Hepatocyte (in vitro differentiated cells): Measurements from ENCODE around the gene ABR. TPM values are rescaled to one million over a fixed set of nuclear protein-coding genes. Genes with fewer than 3 reads are reported as not detected.
A peak's percentile ranks its signal among the peaks of the same experiment; 100 is the strongest.
"Not testable (repeated sequence)": the region's sequence is repeated elsewhere in the genome, so short reads cannot be mapped to it uniquely, and the experiment has no call there.

Source experiments
- DNase-seq: peaks from one replicate; pipeline ENCODE4 v3.0.0-alpha.2; 2016; ENCODE audit warnings: low spot score
- H2AFZ ChIP-seq: fragments of 200-600 bp; sonication (generic); 2 replicates; pipeline ENCODE4 v1.6.0; 2016; ENCODE audit warnings: antibody characterized with exemption, mild to moderate bottlenecking
- H3K27ac ChIP-seq: fragments of 200-600 bp; sonication (generic); 2 replicates; pipeline ENCODE4 v1.5.1; 2016; ENCODE audit warnings: mild to moderate bottlenecking
- H3K27me3 ChIP-seq: fragments of 200-600 bp; sonication (generic); 2 replicates; pipeline ENCODE4 v1.6.1; 2016
- H3K36me3 ChIP-seq: fragments of 200-600 bp; sonication (generic); replicated peaks from 2 replicates; pipeline ENCODE4 v1.5.1; 2016; ENCODE audit warnings: low read depth; ENCODE audit not compliant: insufficient read depth
- H3K4me1 ChIP-seq: fragments of 200-600 bp; sonication (generic); 2 replicates; pipeline ENCODE4 v1.5.1; 2016; ENCODE audit warnings: mild to moderate bottlenecking, moderate library complexity; ENCODE audit not compliant: insufficient read depth
- H3K4me2 ChIP-seq: fragments of 200-600 bp; sonication (generic); 2 replicates; pipeline ENCODE4 v1.6.0; 2016
- H3K4me3 ChIP-seq: fragments of 200-600 bp; sonication (generic); 2 replicates; pipeline ENCODE4 v1.5.1; 2016; ENCODE audit warnings: mild to moderate bottlenecking
- H3K79me2 ChIP-seq: fragments of 200-600 bp; sonication (generic); 2 replicates; pipeline ENCODE4 v1.6.0; 2017; ENCODE audit warnings: mild to moderate bottlenecking
- H3K9me2 ChIP-seq: fragments of 200-600 bp; sonication (generic); replicated peaks from 2 replicates; pipeline ENCODE4 v1.6.0; 2017; ENCODE audit warnings: mild to moderate bottlenecking; ENCODE audit not compliant: insufficient read depth
- H3K9me3 ChIP-seq: fragments of 200-600 bp; sonication (generic); 2 replicates; pipeline ENCODE4 v1.5.1; 2016; ENCODE audit warnings: low read depth, mild to moderate bottlenecking
- H4K20me1 ChIP-seq: fragments of 200-600 bp; sonication (generic); 2 replicates; pipeline ENCODE4 v1.6.0; 2016; ENCODE audit warnings: mild to moderate bottlenecking; ENCODE audit not compliant: insufficient read depth, poor library complexity, severe bottlenecking
- CTCF ChIP-seq: fragments of 200-600 bp; sonication (generic); IDR thresholded peaks from 2 replicates; pipeline ENCODE4 v1.5.1; 2016; ENCODE audit warnings: antibody characterized with exemption, mild to moderate bottlenecking; ENCODE audit not compliant: poor library complexity
- EZH2 ChIP-seq: fragments of 200-600 bp; sonication (generic); IDR thresholded peaks from 2 replicates; pipeline ENCODE4 v1.6.1; 2016; ENCODE audit warnings: antibody characterized with exemption, mild to moderate bottlenecking, borderline replicate concordance
- EZH2phosphoT487 ChIP-seq: fragments of 200-600 bp; sonication (generic); IDR thresholded peaks from one replicate; pipeline ENCODE4 v1.6.1; 2018; ENCODE audit warnings: antibody characterized with exemption, mild to moderate bottlenecking, low read depth, moderate library complexity; ENCODE audit not compliant: unreplicated experiment, severe bottlenecking
- WGBS: methylation state at CpG from one replicate; pipeline ENCODE4 v1.1.6; 2016; ENCODE audit warnings: low lambda C conversion rate; ENCODE audit errors: missing lambda C conversion rate; 5-methylcytosine and 5-hydroxymethylcytosine counted together
- polyA plus RNA-seq: library from polyadenylated mRNA; unstranded; fragments of >200 nt; fragmentation: Nextera tagmentation; extraction: Ambion mirVana; gene quantifications from 2 replicates; pipeline ENCODE4 v1.2.1, GENCODE V29; 2016
- total RNA-seq: library from RNA; depleted of rRNA; stranded (reverse); fragments of >200 nt; gene quantifications from 2 replicates; pipeline ENCODE4 v1.2.3, GENCODE V29; 2014

Gene ABR
- total and polyA plus RNA-seq, 2 experiments from 2014 or later, result 26.8 to 51.5 TPM

- no peak overlapping the region for H3K27ac ChIP-seq
- WGBS, result 98% methylated on average over 12 of the region's 12 CpGs
Measured at GRCh38 chr17:1156864-1157263, 22.9 kb downstream of the ABR start.

GRCh38 chr17:1154704-1155103 is 25.1 kb downstream of the ABR start:
- no peak overlapping the region for H3K27ac ChIP-seq
- H3K9me3 ChIP-seq, result no peaks in the 10 kb centered on the region
- TF ChIP-seq EZH2phosphoT487 (no peak), EZH2 (no peak), CTCF (no peak)
- H3K79me2 ChIP-seq, result no peaks in the 10 kb centered on the region
- H3K4me1 ChIP-seq, result no peaks in the 10 kb centered on the region
- DNase-seq, result no peak
- no peaks in the 10 kb centered on the region for H3K9me2 ChIP-seq
- no peaks in the 10 kb centered on the region for H3K36me3 ChIP-seq
- no peaks in the 10 kb centered on the region for H4K20me1 ChIP-seq
- H2AFZ ChIP-seq, result no peak overlapping the region
- WGBS, result 86% methylated on average over 12 of the region's 14 CpGs
- H3K4me3 ChIP-seq, result no peak overlapping the region
- no peak overlapping the region for H3K4me2 ChIP-seq
- H3K27me3 ChIP-seq, result no peaks in the 10 kb centered on the region

More at GRCh38 chr17:1156864-1157263, 22.9 kb downstream of the ABR start:
- Histone ChIP-seq H3K79me2 (no peaks in the 10 kb centered on the region), H3K27me3 (no peaks in the 10 kb centered on the region), H3K36me3 (no peaks in the 10 kb centered on the region), H3K4me1 (no peaks in the 10 kb centered on the region), H3K4me2 (no peak overlapping the region), H3K4me3 (no peak overlapping the region), H4K20me1 (peaks cover 2% of the 10 kb centered on the region), H2AFZ (no peak overlapping the region), H3K9me3 (no peaks in the 10 kb centered on the region), H3K9me2 (no peaks in the 10 kb centered on the region)
- no peak for DNase-seq
- no peak for TF ChIP-seq EZH2
- no peak for TF ChIP-seq EZH2phosphoT487
- no peak for TF ChIP-seq CTCF

DNA sequence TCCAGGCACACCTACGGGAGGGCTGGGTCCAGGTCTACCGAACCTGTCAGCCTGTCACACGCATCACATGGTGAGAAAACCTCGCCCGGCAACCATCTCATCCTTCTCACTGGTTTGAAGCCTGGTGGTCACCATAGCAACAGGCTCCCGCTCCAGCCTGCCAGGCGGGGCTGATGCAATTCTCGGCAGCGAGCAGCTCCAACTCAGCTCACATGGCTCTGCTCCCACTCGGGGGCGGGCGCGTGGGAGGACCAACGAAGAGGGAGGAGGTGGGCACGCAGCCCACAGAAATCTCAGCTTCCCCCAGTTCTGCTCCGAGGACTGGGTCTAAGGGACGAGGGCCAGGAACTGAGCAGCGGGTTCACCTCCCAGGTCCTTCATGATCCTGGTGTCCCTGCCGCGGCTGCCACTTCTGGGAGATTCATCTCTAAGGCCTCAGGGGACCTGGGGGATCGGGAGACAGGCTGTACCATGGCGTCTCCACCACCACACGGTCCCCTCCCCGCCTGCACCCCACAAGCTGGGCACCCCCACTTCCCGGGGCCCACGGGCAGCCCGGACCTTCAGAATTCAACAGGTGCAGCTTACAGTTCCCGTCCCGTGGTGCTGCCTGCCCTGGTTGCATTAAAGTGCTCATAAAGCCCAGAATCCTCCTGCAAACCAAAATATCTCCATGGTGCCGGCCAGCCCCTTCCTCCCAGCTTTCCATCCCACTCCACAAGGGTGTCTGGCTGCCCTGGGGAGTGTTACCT is 25.8 kb downstream of the ABR start:
- Histone ChIP-seq H2AFZ (no peak overlapping the region), H3K4me1 (no peaks in the 10 kb centered on the region), H3K9me2 (no peaks in the 10 kb centered on the region), H3K79me2 (no peaks in the 10 kb centered on the region), H3K9me3 (no peaks in the 10 kb centered on the region), H3K4me3 (no peak overlapping the region), H3K4me2 (no peak overlapping the region), H3K27ac (no peak overlapping the region), H3K27me3 (no peaks in the 10 kb centered on the region), H3K36me3 (no peaks in the 10 kb centered on the region), H4K20me1 (no peaks in the 10 kb centered on the region)
- DNase-seq, result peak; percentile 68
- TF ChIP-seq CTCF (no peak), EZH2 (no peak), EZH2phosphoT487 (no peak)
- 84% methylated on average over 22 of the region's 30 CpGs for WGBS

- not testable (repeated sequence) for H3K36me3 ChIP-seq, H4K20me1 ChIP-seq, H3K4me3 ChIP-seq, H3K27me3 ChIP-seq, H3K79me2 ChIP-seq, DNase-seq, H3K9me2 ChIP-seq, H3K4me2 ChIP-seq, H3K4me1 ChIP-seq, H3K27ac ChIP-seq, H2AFZ ChIP-seq, H3K9me3 ChIP-seq
- WGBS, result 91% methylated on average over 8 of the region's 8 CpGs
Measured at GRCh38 chr17:1152582-1152981, 27.2 kb downstream of the ABR start.
